NB4 (cell line): ENCODE measurements around the gene COL26A1.
"Not testable (repeated sequence)": the region's sequence is repeated elsewhere in the genome, so short reads cannot be mapped to it uniquely, and the experiment has no call there.

Experiments
- DNase-seq: peaks from one replicate; pipeline ENCODE4 v3.0.0; 2010; ENCODE audit warnings: low read depth
- H3K4me3 ChIP-seq: one replicate; pipeline ENCODE4 v1.5.1; 2011; ENCODE audit warnings: mild to moderate bottlenecking, low read depth, low read length, moderate library complexity
- MYC ChIP-seq: IDR thresholded peaks from 2 replicates; pipeline ENCODE4 v1.6.1; 2011; ENCODE audit warnings: low read depth, low read length
- POLR2A ChIP-seq: IDR thresholded peaks from 2 replicates; pipeline ENCODE4 v1.6.1; 2011; ENCODE audit warnings: mild to moderate bottlenecking; ENCODE audit not compliant: insufficient read length; ENCODE audit errors: extremely low read depth
- TF ChIP-seq, protein P1 (sequence below): IDR thresholded peaks from 2 replicates; pipeline ENCODE4 v1.6.1; 2011; ENCODE audit warnings: low read depth, low read length
- TF ChIP-seq, protein P2 (sequence below): IDR thresholded peaks from one replicate; pipeline ENCODE4 v1.5.1; 2012; ENCODE audit warnings: low read depth, low read length

COL26A1 gene

DNA sequence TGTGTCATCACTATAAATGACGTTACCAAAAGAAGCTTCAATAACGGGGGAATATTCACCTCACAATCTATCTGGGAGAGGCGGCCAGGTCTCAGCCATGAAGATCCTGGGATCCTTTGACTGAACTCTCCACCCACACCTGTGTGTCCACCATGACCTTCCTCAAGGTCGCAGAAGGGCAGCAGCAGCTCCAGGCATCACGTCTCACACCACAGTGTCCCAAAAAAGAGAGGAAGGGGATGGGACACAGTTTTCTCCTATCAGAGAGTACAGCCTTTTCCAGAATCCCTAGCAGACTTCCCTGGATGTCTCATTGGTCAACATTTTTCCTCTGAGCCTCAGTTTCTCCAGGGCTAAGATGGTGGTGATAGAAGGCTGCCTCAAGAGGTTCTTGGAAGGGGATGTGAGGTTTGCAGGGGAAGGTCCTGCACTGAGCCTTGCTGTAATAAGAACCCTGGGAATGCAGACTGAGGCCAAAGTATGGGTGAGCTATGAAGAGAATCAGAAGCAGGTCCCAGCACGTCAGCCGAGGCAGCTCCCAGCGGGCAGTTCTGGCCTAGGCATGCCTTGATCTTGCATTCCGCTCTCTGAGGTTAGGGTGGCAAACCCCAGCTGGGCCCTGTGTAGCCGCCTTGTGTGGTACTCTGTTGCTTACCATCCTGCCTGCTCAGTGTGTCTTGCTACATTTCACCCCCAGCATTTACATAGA, 63.8 kb downstream of the COL26A1 start:
- no peak for DNase-seq

DNA sequence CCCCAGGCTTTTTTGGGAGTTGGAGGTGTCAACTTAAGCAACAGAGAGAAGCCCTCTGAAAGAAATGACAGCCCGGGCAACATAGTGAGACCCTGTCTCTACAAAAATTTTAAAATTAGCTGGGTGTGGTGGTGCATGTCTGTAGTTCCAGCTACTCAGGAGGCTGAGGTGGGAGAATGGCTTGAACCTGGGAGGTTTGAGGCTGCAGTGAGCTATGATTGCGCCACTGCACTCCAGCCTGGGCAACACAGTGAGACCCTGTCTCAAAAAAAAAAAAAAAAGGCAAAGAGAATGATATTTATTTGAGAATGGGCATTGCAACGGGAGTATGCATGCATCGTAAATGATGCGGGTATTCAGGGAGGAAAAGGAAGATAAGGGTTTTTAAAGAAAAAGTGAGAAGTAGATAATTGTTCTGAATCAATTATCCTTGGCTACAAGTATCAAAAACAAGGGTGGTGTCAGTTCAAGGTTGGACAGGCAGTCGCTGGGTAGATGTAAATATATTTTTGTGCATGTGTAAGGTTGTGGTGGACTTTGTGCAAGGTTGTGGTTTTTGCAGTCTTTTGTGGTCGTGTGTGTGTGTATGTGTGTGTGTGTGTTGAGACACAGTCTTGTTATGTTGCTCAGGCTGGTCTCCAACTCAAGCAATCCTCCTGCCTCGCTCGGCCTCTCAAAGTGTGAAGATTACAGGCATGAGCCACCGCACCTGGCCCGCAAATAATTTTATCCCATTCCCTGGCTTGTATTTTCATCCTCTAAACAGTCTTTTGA, 65.6 kb downstream of the COL26A1 start:
- H3K4me3 ChIP-seq, result no peak overlapping the region
- peak; percentile 44 for DNase-seq
- TF ChIP-seq MYC (no peak), POLR2A (no peak)
- TF ChIP-seq, protein P1, sequence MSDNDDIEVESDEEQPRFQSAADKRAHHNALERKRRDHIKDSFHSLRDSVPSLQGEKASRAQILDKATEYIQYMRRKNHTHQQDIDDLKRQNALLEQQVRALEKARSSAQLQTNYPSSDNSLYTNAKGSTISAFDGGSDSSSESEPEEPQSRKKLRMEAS, result no peak
- TF ChIP-seq, protein P2, sequence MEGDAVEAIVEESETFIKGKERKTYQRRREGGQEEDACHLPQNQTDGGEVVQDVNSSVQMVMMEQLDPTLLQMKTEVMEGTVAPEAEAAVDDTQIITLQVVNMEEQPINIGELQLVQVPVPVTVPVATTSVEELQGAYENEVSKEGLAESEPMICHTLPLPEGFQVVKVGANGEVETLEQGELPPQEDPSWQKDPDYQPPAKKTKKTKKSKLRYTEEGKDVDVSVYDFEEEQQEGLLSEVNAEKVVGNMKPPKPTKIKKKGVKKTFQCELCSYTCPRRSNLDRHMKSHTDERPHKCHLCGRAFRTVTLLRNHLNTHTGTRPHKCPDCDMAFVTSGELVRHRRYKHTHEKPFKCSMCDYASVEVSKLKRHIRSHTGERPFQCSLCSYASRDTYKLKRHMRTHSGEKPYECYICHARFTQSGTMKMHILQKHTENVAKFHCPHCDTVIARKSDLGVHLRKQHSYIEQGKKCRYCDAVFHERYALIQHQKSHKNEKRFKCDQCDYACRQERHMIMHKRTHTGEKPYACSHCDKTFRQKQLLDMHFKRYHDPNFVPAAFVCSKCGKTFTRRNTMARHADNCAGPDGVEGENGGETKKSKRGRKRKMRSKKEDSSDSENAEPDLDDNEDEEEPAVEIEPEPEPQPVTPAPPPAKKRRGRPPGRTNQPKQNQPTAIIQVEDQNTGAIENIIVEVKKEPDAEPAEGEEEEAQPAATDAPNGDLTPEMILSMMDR, result no peak

More for the DNA sequence above, 63.8 kb downstream of the COL26A1 start:
- TF ChIP-seq MYC (no peak), POLR2A (no peak)
- TF ChIP-seq, protein P2, result no peak
- TF ChIP-seq, protein P1, result no peak
- no peak overlapping the region for H3K4me3 ChIP-seq

DNA sequence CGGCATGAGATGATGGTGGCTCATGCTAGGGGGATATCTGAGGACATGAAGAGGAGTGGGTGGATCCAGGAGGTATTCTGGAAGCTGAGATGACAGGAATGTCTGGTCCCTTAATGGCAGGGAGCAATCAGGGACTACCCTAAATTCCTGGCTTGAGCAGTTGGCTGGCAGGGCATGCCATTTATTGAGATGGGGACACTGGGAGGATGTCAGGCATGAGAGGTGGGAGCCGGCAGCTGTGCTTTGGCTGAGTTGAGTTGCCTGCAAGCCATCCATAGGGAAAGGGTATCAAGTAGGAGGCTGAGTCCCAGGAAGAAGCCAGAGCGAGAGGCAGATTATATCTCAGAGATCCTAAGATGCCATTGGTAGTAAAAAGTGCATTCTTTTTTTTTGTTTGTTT, 69.6 kb downstream of the COL26A1 start:
- no peak for DNase-seq
- H3K4me3 ChIP-seq, result no peak overlapping the region
- TF ChIP-seq POLR2A, result no peak

DNA sequence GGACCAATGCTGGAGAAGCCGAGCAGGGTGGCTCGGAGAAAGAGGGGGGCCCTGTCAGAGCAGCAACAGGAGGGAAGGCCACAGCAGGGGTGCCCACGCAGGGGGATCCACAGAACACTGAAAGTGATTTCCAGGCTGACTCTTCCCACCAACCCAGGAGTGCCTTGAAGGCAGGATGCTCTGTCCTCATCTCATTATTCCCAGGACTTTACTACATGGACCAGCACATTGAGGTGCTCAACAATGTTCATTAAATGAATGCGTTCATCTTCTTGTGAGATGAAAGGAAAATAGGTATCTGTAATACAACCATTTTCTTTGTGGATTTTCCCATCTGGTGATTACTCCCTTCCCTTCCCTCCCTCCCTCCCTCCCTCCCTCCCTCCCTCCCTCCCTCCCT, 71.0 kb downstream of the COL26A1 start:
- no peak for TF ChIP-seq MYC
- no peak for TF ChIP-seq POLR2A
- TF ChIP-seq, protein P1, result no peak
- TF ChIP-seq, protein P2, result no peak
- H3K4me3 ChIP-seq, result no peak overlapping the region
- no peak for DNase-seq

DNA sequence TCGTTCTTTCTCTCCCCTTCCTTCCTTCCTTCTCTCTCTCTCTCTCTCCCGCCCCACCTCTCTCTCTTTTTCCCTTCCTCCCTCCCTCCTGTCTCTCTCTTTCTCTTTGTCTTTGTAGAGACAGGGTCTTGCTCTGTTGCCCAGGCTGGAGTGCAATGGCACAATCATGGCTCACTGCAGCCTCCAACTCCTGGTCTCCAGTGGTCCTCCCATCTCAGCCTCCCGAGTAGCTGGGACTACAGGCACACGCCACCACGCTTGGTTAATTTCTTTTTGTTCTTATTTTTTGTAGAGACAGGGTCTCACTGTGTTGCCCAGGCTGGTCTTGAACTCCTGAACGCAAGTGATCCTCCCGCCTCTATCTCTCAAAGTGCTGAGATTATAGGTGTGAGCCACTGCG, 71.5 kb downstream of the COL26A1 start:
- not testable (repeated sequence) for DNase-seq, H3K4me3 ChIP-seq

DNA sequence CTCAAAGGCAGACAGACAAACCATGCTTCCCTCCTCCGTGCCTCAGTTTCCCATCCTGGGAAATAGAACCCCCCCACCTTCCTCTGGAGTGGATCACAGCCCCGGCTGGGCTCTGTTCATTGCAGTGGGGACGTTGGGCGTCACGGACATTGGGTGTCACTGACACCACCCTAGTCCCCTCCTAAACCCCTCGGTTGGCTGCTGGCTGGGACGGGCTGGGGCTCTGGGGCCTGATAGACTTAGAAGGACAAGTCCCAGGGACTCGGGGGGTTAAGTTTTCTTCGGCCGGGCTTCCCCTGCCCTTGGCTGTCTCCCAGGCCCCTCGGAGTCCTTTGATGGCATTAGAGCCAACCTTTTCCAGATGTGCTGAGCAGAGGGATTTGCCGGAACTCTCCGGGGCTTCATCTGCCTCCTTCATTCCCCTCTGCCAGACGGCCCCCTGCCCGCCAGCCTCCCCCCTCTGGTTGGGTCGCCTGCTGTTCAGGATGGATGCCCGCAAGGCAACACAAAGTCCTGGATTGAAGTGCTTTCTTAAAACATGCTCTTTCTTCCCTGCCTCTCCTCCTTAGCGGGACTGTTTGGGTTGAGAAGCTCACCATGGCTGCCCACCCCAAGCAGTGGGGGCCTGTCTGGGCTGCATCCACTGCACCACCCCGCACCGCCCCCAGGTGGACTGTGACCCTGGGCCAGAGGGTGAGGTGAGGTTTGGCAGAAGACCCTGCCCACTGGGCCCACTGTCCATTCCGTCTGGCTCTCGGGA, 73.0 kb downstream of the COL26A1 start:
- DNase-seq, result no peak
- H3K4me3 ChIP-seq, result no peak overlapping the region
- TF ChIP-seq, protein P2, result no peak
- TF ChIP-seq, protein P1, result no peak
- no peak for TF ChIP-seq POLR2A
- no peak for TF ChIP-seq MYC
